Esophagus (tissue), 2 donors: ENCODE measurements around the gene MKRN3. TPM values are rescaled to one million over a fixed set of nuclear protein-coding genes. Genes with fewer than 3 reads are reported as not detected.
A peak's percentile ranks its signal among the peaks of the same experiment; 100 is the strongest.

ENCODE experiments used
- H3K27ac ChIP-seq, 2 donors: one replicate each; pipeline ENCODE4 v1.5.1; 2013; ENCODE audit warnings: low read depth in 2 of 2, mild to moderate bottlenecking in 2 of 2, inconsistent platforms in 1 of 2, low read length in 1 of 2, moderate library complexity in 1 of 2
- H3K27me3 ChIP-seq, 2 donors: one replicate each; pipeline ENCODE4 v1.6.1; 2013; ENCODE audit warnings: low read length in 2 of 2, control low read depth in 1 of 2, mild to moderate bottlenecking in 1 of 2; ENCODE audit not compliant: insufficient read depth in 2 of 2, control insufficient read depth in 1 of 2
- H3K36me3 ChIP-seq, 2 donors: one replicate each; pipeline ENCODE4 v1.6.1; 2013; ENCODE audit warnings: low read length in 1 of 2; ENCODE audit not compliant: control insufficient read depth in 2 of 2, insufficient read depth in 2 of 2
- H3K4me1 ChIP-seq, 2 donors: one replicate each; pipeline ENCODE4 v1.6.1; 2013; ENCODE audit warnings: low read length in 1 of 2; ENCODE audit not compliant: control insufficient read depth in 2 of 2, insufficient read depth in 2 of 2
- H3K4me3 ChIP-seq, 2 donors: one replicate each; pipeline ENCODE4 v1.5.1; 2013; ENCODE audit warnings: low read length in 2 of 2, mild to moderate bottlenecking in 2 of 2, low read depth in 1 of 2, moderate library complexity in 1 of 2
- H3K9me3 ChIP-seq, 2 donors: one replicate each; pipeline ENCODE4 v1.6.1; 2013; ENCODE audit warnings: mild to moderate bottlenecking in 2 of 2, low read depth in 1 of 2, low read length in 1 of 2, moderate library complexity in 1 of 2; ENCODE audit not compliant: control insufficient read depth in 2 of 2, insufficient read depth in 1 of 2
- WGBS, 2 donors: extraction: QIAGEN DNeasy Blood & Tissue Kit; methylation state at CpG; one replicate each; pipeline ENCODE4 v1.1.7; 2013; 5-methylcytosine and 5-hydroxymethylcytosine counted together
- polyA plus RNA-seq, 2 donors: library from polyadenylated mRNA; stranded (reverse); fragments of 200-250 nt; gene quantifications; one replicate each; pipeline ENCODE4 v1.2.3, GENCODE V29; 2013
- donor health status: healthy with polysubstance abuse.
- donor health status: Bipolar disorder and iron deficiency.

MKRN3 gene
- polyA plus RNA-seq, 2 donors: 1.5 to 1.9 TPM

DNA sequence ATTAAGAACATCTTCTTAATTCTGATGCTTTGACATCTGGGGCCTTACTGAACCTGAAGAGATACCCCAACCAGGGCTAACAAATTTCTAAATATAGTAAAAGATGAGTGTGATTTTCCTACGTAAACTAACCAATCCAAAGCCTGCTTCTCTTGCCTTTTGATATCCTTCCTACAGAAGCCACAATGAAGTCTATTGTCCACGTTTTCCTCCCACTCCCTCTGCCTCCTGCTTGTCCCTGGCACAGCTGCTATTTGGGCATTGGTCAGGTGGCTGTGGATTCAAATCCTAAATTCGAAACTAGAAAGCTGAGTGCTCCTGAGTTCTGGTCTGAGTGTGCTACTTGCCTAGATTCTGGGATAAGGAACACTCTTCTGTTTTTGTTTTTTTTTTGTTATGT lies 17.4 kb upstream of the MKRN3 start:
- H3K4me3 ChIP-seq: no peak overlapping the region
- no peaks in the 10 kb centered on the region for H3K36me3 ChIP-seq
- no peaks in the 10 kb centered on the region for H3K9me3 ChIP-seq
- WGBS, 2 donors: 44 to 52% methylated on average over 3 of the region's 3 CpGs
- no peak overlapping the region for H3K27ac ChIP-seq
- H3K4me1 ChIP-seq: no peaks in the 10 kb centered on the region
- H3K27me3 ChIP-seq: no peaks in the 10 kb centered on the region

DNA sequence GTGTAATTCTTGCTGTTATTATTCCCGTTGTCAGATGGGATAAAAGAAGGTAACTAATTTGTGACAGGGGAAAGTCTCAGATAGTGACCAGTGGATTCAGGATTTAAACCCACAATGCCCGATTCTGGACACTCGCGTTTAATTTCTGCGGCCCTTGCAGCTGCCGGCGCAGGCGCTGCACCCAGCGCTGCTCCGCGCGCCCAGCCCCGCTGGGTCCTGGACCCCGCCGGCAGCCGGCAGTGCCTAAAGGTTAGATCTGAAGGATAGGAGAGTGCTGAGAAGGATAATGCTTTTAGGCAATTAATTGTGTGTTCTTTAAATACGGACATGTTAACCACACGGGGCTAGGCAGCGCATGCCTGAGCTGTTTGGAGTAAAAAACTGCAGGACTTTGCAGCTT lies 3.6 kb upstream of the MKRN3 start:
- Histone ChIP-seq H3K27ac (no peak overlapping the region), H3K27me3 (no peaks in the 10 kb centered on the region), H3K4me1 (no peaks in the 10 kb centered on the region), H3K4me3 (no peak overlapping the region), H3K36me3 (no peaks in the 10 kb centered on the region), H3K9me3 (peaks cover 3% of the 10 kb centered on the region in 2 donors)
- WGBS, 2 donors: 54% methylated on average over 19 of the region's 19 CpGs

DNA sequence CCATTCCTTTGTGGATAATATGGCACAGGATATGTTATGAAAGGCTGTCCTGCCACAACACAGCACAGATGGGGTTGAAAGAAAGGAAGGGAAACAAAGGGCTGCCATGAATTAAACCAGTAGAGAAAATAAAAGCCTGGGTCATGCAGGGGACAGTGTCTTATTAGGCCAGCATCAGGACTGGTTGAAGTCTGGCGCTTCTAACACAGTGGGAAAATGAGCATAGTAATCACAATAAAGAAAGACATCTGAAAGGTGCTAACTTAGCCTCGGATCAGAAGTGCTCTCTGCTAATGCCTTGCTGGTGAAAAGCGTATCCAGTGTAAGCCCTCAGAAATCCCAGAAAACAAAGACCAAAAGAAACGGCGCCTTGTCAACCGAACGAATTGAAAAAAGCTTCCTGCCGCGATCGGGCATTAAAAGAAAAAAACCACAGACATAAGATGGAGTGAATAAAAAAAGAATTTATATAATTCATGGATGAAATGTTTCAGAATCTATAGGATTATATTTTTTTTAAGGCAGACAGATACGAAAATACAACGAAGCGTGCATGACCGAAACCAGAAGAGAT lies 566 bp upstream of the MKRN3 start:
- H3K4me1 ChIP-seq: no peaks in the 10 kb centered on the region
- H3K9me3 ChIP-seq: peaks cover 3% of the 10 kb centered on the region in 2 donors
- no peaks in the 10 kb centered on the region for H3K27me3 ChIP-seq
- H3K27ac ChIP-seq: peak overlapping the region; percentile 73 to 77
- no peaks in the 10 kb centered on the region for H3K36me3 ChIP-seq
- whole genome bisulfite sequencing, 2 donors: 65 to 69% methylated on average over 14 of the region's 14 CpGs
- H3K4me3 ChIP-seq: peak overlapping the region; percentile 47 to 72

DNA sequence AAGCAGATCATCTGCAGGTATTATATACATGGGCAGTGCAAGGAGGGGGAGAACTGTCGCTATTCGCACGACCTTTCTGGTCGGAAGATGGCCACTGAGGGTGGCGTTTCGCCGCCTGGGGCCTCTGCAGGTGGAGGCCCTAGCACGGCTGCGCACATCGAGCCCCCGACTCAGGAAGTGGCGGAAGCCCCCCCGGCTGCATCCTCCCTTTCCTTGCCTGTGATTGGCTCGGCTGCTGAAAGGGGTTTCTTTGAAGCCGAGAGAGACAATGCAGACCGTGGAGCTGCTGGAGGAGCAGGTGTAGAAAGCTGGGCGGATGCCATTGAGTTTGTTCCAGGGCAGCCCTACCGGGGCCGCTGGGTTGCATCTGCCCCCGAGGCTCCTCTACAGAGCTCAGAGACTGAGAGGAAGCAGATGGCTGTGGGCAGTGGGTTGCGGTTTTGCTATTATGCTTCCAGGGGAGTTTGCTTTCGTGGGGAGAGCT lies 639 bp downstream of the MKRN3 start:
- WGBS, 2 donors: 77 to 78% methylated on average over 22 of the region's 22 CpGs
- Histone ChIP-seq H3K4me3 (peak overlapping the region; percentile 47 to 72), H3K27me3 (no peaks in the 10 kb centered on the region), H3K36me3 (no peaks in the 10 kb centered on the region), H3K9me3 (peaks cover 3% of the 10 kb centered on the region in 2 donors), H3K4me1 (no peaks in the 10 kb centered on the region), H3K27ac (peak overlapping the region; percentile 86 to 92)

DNA sequence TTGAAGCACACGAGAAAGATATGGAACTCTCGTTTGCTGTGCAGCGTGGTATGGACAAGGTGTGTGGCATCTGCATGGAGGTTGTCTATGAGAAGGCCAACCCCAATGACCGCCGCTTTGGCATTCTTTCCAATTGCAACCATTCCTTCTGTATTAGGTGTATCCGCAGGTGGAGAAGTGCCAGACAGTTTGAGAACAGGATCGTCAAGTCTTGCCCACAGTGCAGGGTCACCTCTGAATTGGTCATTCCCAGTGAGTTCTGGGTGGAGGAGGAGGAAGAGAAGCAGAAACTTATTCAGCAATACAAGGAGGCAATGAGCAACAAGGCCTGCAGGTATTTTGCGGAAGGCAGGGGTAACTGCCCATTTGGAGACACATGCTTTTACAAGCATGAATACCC lies 1.2 kb downstream of the MKRN3 start:
- H3K9me3 ChIP-seq: peaks cover 3% of the 10 kb centered on the region in 2 donors
- WGBS, 2 donors: 77 to 82% methylated on average over 8 of the region's 8 CpGs
- H3K4me3 ChIP-seq: peak overlapping the region; percentile 47 to 72
- no peaks in the 10 kb centered on the region for H3K27me3 ChIP-seq
- H3K36me3 ChIP-seq: no peaks in the 10 kb centered on the region
- H3K4me1 ChIP-seq: no peaks in the 10 kb centered on the region
- peak overlapping the region in 1 of 2 donors; percentile 42 for H3K27ac ChIP-seq

DNA sequence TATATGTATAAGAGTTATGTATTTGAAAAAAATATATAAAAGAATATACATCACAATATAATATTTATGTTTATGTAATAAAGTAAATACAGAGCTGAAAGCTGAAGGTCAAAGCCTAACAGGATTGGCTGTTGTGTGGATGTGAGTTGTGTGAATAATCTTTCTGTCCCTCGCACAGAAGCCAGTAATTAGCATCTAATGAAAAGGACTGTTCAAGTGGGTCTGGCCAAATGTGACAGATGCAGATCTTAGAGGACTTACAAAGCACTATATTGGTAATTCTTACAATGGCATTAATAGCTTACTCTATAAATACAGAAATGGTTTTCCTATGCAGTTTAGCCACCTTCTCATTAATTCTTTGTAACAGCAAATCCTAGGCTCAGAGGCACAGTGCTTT lies 2.4 kb downstream of the MKRN3 start:
- Histone ChIP-seq H3K9me3 (peaks cover 3% of the 10 kb centered on the region in 2 donors), H3K27me3 (no peaks in the 10 kb centered on the region), H3K4me3 (no peak overlapping the region), H3K27ac (no peak overlapping the region), H3K36me3 (no peaks in the 10 kb centered on the region), H3K4me1 (no peaks in the 10 kb centered on the region)
- WGBS, 2 donors: 65 to 70% methylated on average over 1 of the region's 1 CpG

DNA sequence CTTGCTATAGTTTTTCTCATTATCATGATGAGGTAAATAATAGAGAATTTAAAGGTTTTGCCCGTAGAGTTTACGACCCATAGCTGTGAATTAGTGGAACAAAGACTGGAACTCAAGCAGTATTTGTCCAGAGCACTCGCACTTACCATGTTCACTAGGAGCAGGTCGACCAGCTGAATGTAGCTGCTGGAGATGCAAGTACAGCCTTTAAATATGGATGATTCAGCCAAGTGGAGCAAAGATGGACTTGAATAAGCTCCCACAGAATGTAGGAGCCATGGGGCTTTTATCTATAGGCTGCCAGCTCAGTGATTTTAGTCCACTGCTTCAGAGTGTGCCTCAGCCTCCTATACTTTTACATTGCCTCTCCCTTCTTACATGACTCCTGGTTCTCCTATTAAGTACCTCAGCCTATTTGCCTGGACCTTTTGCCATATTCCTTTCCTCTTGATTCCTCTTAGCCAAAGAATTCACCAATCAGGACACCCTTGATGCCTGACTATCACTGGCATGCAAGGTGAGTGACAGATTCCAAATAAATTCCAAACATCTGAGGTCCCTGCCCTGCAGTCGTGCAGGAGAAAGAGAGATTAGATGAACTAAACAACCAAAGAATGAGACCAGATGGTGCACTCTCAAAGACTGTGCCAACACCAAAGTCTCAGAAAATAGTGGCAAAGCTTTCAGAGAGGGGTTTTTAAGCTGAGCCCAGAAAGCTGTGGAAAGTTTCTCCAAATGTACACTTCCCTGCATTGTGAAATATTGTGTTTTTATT lies 3.9 kb downstream of the MKRN3 start:
- H3K27me3 ChIP-seq: no peaks in the 10 kb centered on the region
- H3K27ac ChIP-seq: no peak overlapping the region
- H3K9me3 ChIP-seq: peaks cover 3% of the 10 kb centered on the region in 2 donors
- WGBS, 2 donors: 50 to 52% methylated on average over 5 of the region's 5 CpGs
- H3K4me1 ChIP-seq: no peaks in the 10 kb centered on the region
- H3K36me3 ChIP-seq: no peaks in the 10 kb centered on the region
- no peak overlapping the region for H3K4me3 ChIP-seq

DNA sequence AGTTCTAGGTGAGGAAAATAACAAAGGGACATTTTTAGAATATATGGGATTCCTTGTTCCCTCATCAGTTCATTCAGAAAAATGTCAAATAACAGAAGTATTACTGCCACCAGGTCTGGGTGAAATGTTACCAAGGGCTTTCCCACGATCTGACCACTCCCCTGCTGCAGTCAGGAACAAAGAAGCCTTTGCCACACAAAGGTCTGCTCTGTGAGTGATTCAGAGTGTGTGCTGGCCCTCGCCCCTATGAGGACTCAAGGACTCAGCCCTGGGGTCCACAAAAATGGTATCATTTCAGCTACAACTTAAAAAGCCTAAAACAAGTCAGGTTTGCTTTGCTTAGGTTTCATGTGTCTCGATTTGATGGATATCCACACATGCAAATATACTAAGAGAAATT lies 5.0 kb downstream of the MKRN3 start:
- H3K4me1 ChIP-seq: no peaks in the 10 kb centered on the region
- no peaks in the 10 kb centered on the region for H3K36me3 ChIP-seq
- 24 to 26% methylated on average over 3 of the region's 3 CpGs for WGBS, 2 donors
- H3K9me3 ChIP-seq: peaks cover 1 to 3% of the 10 kb centered on the region in 2 donors
- no peak overlapping the region for H3K27ac ChIP-seq
- no peak overlapping the region for H3K4me3 ChIP-seq
- no peaks in the 10 kb centered on the region for H3K27me3 ChIP-seq

DNA sequence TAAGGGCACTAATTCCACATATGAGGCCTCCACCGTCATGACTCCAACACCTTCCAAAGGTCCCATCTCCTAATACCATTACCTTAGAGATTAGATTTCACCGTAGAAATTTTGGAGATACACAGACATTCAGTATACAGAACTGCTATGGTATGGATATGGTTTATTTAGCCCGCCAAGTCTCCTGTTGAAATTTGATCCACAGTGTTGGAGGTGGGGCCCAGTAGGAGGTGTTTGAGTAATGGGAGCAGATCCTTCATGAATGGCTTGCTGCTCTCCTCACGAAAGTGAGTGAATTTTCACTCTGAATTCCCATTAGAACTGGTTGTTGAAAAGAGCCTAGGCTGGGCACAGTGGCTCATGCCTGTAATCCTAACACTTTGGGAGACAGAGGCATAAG lies 7.4 kb downstream of the MKRN3 start:
- Histone ChIP-seq H3K4me1 (no peaks in the 10 kb centered on the region), H3K4me3 (no peak overlapping the region), H3K36me3 (no peaks in the 10 kb centered on the region), H3K9me3 (no peaks in the 10 kb centered on the region), H3K27me3 (no peaks in the 10 kb centered on the region), H3K27ac (no peak overlapping the region)
- WGBS, 2 donors: 69 to 70% methylated on average over 4 of the region's 4 CpGs

DNA sequence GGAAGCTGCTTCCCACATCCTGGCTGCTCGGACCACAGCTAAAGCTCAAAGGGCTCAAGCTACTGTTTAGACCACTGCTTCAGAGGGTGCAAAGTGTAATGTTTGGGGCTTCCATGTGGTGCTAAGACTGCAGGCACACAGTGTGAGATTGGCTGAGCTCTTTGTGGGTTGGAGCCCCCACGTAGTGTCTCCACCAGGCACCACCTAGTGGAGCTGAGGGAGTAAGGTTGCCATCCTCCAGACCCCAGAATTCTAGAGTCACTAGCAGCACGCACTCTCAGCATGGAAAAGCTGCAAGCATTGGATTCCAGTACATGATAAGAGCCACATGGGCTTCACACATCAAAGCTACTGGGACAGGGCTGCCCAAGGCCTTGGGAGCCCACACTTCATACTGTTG lies 9.3 kb downstream of the MKRN3 start:
- Histone ChIP-seq H3K4me3 (no peak overlapping the region), H3K27me3 (no peaks in the 10 kb centered on the region), H3K27ac (no peak overlapping the region), H3K36me3 (no peaks in the 10 kb centered on the region), H3K9me3 (no peaks in the 10 kb centered on the region), H3K4me1 (no peaks in the 10 kb centered on the region)
- 41 to 44% methylated on average over 3 of the region's 3 CpGs for WGBS, 2 donors
